ENCODE data around the gene ARID2. TPM values are rescaled to one million over a fixed set of nuclear protein-coding genes. Genes with fewer than 3 reads are reported as not detected.

Gene ARID2
- total RNA-seq, 4 donors from 2014 or later = 32.1 to 79.1 (median 41.5) TPM

GRCh38 chr12:45893240-45893639, 163.7 kb downstream of the ARID2 start:
- Histone ChIP-seq H3K9me3 (no peaks in the 10 kb centered on the region), H3K4me1 (no peaks in the 10 kb centered on the region), H3K36me3 (peaks cover 50% of the 10 kb centered on the region), H3K27me3 (no peaks in the 10 kb centered on the region), H3K27ac (no peak overlapping the region), H3K4me3 (no peak overlapping the region)
- DNase-seq (ENCODE audit: low spot score in 2 of 2) = no peak
- TF ChIP-seq CTCF (IDR thresholded peaks at IDR 0.05) (no peak), EP300 (IDR thresholded peaks at IDR 0.05) (no peak), POLR2A (IDR thresholded peaks at IDR 0.05) (no peak), POLR2AphosphoS5 (IDR thresholded peaks at IDR 0.05) (no peak)
- WGBS = 68% methylated on average over 4 of the region's 4 CpGs

- Histone ChIP-seq H3K4me1 (no peaks in the 10 kb centered on the region), H3K27ac (no peak overlapping the region), H3K9me3 (no peaks in the 10 kb centered on the region), H3K27me3 (no peaks in the 10 kb centered on the region), H3K36me3 (peaks cover 60% of the 10 kb centered on the region), H3K4me3 (no peak overlapping the region)
- no peak for TF ChIP-seq EP300 (IDR thresholded peaks at IDR 0.05)
- no peak for TF ChIP-seq POLR2AphosphoS5 (IDR thresholded peaks at IDR 0.05)
- TF ChIP-seq CTCF (IDR thresholded peaks at IDR 0.05) = no peak
- no peak for TF ChIP-seq POLR2A (IDR thresholded peaks at IDR 0.05)
- WGBS = 93% methylated on average over 4 of the region's 4 CpGs
- DNase-seq (ENCODE audit: low spot score in 2 of 2) = no peak
Measured at GRCh38 chr12:45895961-45896360, 166.5 kb downstream of the ARID2 start.

- Histone ChIP-seq H3K9me3 (no peaks in the 10 kb centered on the region), H3K27ac (no peak overlapping the region), H3K4me3 (no peak overlapping the region), H3K4me1 (no peaks in the 10 kb centered on the region), H3K36me3 (peaks cover 45% of the 10 kb centered on the region), H3K27me3 (no peaks in the 10 kb centered on the region)
- TF ChIP-seq POLR2AphosphoS5 (IDR thresholded peaks at IDR 0.05) = no peak
- no peak for TF ChIP-seq EP300 (IDR thresholded peaks at IDR 0.05)
- no peak for TF ChIP-seq CTCF (IDR thresholded peaks at IDR 0.05)
- no peak for TF ChIP-seq POLR2A (IDR thresholded peaks at IDR 0.05)
- no peak for DNase-seq (ENCODE audit: low spot score in 2 of 2)
- WGBS = 80% methylated on average over 1 of the region's 1 CpG
Measured at GRCh38 chr12:45898094-45898493, 168.6 kb downstream of the ARID2 start.

GRCh38 chr12:45907955-45908354, 178.4 kb downstream of the ARID2 start:
- H3K27me3 ChIP-seq = no peaks in the 10 kb centered on the region
- no peak overlapping the region for H3K27ac ChIP-seq
- TF ChIP-seq POLR2A (IDR thresholded peaks at IDR 0.05) (no peak), EP300 (IDR thresholded peaks at IDR 0.05) (no peak), CTCF (IDR thresholded peaks at IDR 0.05) (no peak), POLR2AphosphoS5 (IDR thresholded peaks at IDR 0.05) (no peak)
- WGBS = 84% methylated on average over 4 of the region's 4 CpGs
- peaks cover 3% of the 10 kb centered on the region for H3K4me1 ChIP-seq
- H3K9me3 ChIP-seq = no peaks in the 10 kb centered on the region
- no peak overlapping the region for H3K4me3 ChIP-seq
- no peak for DNase-seq (ENCODE audit: low spot score in 2 of 2)
- H3K36me3 ChIP-seq = peaks cover 19% of the 10 kb centered on the region

- H3K27me3 ChIP-seq = no peaks in the 10 kb centered on the region
- WGBS = 53% methylated on average over 4 of the region's 4 CpGs
- no peaks in the 10 kb centered on the region for H3K9me3 ChIP-seq
- H3K4me1 ChIP-seq = peaks cover 3% of the 10 kb centered on the region
- H3K4me3 ChIP-seq = no peak overlapping the region
- no peak overlapping the region for H3K27ac ChIP-seq
- H3K36me3 ChIP-seq = peaks cover 18% of the 10 kb centered on the region
- no peak for TF ChIP-seq EP300 (IDR thresholded peaks at IDR 0.05)
- TF ChIP-seq CTCF (IDR thresholded peaks at IDR 0.05) = no peak
- TF ChIP-seq POLR2A (IDR thresholded peaks at IDR 0.05) = no peak
- no peak for TF ChIP-seq POLR2AphosphoS5 (IDR thresholded peaks at IDR 0.05)
- DNase-seq (ENCODE audit: low spot score in 2 of 2) = no peak
Measured at GRCh38 chr12:45909041-45909713, 179.7 kb downstream of the ARID2 start.
